Erythroblast (primary cell): ENCODE results near the gene DARS2.

ENCODE experiments used
- GATA1 ChIP-seq: IDR thresholded peaks from 2 replicates; pipeline ENCODE4 v1.6.1; 2011; ENCODE audit warnings: low read depth, mild to moderate bottlenecking, control low read depth, low read length, moderate library complexity
- POLR2A ChIP-seq: IDR thresholded peaks from 2 replicates; pipeline ENCODE4 v1.6.1; 2011; ENCODE audit warnings: mild to moderate bottlenecking, low read length

GRCh38 chr1:173784997-173785396 lies 39.5 kb upstream of the DARS2 start:
- TF ChIP-seq POLR2A (no peak), GATA1 (no peak)
